Measurements from ENCODE around the gene FAM200C.

FAM200C gene

DNA sequence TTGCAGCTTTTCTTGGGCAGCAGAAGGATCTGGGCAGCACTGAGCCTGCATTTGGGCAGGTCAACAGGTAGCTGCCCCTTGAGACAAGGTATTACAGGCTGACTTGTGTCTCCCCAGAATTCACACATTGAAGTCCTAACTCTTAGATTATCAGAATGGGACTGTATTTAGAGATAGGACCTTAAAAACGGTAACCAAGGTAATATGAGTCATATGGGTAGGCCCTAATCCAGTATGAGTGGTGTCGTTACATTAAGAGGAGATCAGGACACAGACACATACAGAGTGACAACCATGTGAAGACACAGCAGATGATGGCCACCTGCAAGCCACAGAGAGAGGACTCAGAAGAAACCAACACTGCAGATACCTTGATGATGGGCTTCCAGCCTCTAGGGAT, 32.6 kb downstream of the FAM200C start:
- DNase-seq (ENCODE audit: low read depth) = no peak

- no peak for DNase-seq (ENCODE audit: low read depth)
Observed at GRCh38 chr5:160366230-160366629, 33.6 kb downstream of the FAM200C start.

DNA sequence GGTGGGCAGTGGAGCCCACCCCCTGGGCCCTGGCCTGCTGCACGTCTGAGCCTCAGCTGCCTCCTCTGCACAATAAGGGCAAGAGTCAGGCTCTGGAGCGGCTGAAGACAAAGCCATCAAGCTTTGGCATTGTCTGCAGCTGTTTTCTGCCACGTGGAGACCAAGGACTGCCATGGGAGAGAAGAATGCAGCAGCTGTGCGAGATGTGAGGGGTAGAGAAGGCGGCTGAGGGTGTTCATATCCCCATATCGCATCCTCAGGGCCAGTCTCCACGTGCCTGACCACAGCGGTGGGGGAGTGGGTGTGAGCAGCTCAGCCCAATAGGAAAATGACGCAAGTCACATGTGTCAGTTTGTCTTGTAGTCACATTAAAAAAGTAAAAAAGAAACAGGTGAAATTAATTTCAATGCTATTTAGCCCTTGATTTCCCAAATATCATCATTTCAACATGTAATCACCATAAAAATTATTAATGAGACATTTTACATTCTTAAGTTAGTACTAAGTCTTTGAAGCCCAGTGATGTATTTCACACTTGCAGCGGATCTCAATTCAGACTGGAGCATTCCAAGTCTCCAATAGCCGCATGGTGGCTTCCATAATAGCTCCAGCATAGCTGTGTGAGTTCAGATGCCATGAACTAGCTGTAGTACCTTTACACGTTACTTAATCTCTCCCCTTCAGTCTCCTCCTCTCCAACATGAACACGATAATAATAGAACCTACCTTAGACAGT, 36.0 kb downstream of the FAM200C start:
- no peak for DNase-seq (ENCODE audit: low read depth)

GRCh38 chr5:160363211-160363610, 36.6 kb downstream of the FAM200C start:
- DNase-seq (ENCODE audit: low read depth) = no peak

DNA sequence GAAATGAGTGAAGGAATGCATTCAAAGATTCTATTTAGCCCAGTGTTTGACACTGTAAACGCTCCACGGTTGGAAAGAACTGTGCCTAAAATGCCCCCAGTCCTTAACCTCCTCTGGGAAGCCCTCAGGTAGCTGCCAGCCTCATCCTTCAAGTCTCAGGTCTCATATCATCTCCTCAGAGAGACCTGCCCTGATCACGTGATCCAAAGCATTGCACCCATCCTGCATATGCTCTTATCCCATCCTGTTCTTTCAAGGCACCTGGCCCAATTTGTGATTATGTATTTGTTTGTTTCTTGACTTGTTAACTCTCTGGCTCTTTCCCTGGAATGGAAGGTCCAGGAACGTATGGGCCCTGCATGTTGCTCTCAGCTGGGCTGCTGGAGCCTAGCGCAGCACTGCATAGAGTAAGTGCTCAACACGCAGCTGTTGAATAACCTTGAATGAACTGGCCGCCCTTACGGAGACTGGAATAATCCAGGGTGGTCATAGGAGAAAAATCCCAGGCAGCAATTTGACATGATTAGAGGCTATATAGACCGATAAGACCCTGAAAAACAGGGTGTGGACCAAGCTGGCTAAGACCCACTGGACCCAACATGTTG, 38.1 kb downstream of the FAM200C start:
- no peak for DNase-seq (ENCODE audit: low read depth)

GRCh38 chr5:160360310-160360709, 39.5 kb downstream of the FAM200C start:
- DNase-seq (ENCODE audit: low read depth) = no peak

DNA sequence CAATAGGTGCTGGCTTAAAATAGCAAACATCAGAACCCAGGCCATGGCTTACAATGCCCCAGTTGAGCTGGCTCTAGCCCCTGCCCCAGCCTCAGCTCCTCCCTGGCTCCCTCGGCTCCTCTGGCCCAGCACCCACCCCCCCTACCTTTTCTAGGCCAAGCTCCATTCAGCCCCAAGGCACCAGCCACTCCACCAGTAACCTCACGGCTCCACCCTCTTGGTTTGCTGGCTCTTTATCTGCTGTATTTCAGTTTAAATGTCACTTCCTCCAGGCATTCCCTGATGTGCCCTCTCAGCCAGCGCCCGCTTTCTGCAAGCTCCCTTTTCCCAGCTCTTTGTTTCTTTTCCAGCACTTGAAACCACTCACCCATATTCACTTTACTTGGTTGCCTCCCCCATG, 40.0 kb downstream of the FAM200C start:
- DNase-seq (ENCODE audit: low read depth) = no peak

DNA sequence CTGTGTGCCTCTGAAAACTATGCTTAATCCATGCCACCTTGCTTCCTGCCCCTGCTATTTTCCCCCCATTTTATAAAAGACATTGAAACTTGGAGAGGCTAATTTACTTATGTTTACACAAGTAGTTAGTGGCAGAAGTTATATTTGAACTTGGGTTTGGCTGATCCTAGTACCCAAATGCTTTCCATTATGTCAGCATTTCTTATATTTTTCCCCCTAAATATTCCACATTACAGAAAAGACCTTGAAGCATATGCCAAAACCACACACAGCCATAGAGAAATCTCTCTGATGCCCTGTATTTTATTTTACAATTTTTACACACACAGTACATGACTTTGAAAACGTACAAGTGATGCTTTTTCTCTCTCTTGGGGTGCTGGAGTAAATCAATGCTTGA, 40.6 kb downstream of the FAM200C start:
- DNase-seq (ENCODE audit: low read depth) = no peak

- no peak for DNase-seq (ENCODE audit: low read depth)
Observed at GRCh38 chr5:160357861-160358411, 41.9 kb downstream of the FAM200C start.

- no peak for DNase-seq (ENCODE audit: low read depth)
Observed at GRCh38 chr5:160357394-160357793, 42.5 kb downstream of the FAM200C start.

- no peak for DNase-seq (ENCODE audit: low read depth)
Observed at GRCh38 chr5:160356550-160357347, 43.1 kb downstream of the FAM200C start.

DNA sequence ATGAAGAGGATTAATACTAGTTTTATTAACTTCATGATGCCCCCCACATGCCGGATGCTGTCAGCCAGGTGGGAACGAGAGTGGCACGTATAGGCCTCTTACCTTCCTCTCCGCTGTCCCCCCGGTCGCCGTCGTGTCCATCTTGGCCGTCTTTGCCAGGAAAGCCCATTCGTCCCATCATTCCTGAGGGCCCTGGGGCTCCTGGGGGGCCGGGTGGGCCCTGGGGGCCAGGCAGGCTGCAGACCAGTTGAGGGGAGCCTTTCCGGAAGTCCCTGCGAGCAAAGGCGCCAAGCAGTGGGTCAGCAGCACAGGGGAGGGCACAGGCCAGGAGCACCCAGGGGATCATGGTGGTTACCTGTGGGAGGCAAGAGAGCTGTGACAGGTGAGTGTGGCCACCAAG, 45.2 kb downstream of the FAM200C start:
- no peak for DNase-seq (ENCODE audit: low read depth)

DNA sequence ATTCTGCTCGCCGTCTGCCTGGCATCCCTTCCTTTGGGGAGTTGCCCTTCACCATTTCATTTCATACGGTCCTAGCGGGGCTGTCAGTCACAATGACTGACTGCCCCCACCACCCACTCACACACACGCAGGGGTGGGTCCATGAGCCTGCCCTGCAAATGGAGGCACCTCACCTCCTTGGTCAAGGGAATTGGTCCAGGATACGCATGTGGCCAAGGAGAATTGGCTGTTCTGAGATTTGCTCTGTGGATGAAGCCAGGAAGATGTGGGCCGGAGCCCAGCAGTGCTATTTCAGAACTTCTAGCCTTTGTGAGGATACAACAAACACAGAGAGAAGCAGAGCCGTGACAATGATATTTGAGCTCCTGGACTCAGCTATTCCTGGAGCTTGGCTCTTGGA, 46.5 kb downstream of the FAM200C start:
- DNase-seq (ENCODE audit: low read depth) = no peak

GRCh38 chr5:160352308-160352707, 47.5 kb downstream of the FAM200C start:
- DNase-seq (ENCODE audit: low read depth) = no peak

- DNase-seq (ENCODE audit: low read depth) = no peak
Observed at GRCh38 chr5:160349935-160350303, 49.9 kb downstream of the FAM200C start.

- no peak for DNase-seq (ENCODE audit: low read depth)
Observed at GRCh38 chr5:160349249-160349934, 50.5 kb downstream of the FAM200C start.

DNA sequence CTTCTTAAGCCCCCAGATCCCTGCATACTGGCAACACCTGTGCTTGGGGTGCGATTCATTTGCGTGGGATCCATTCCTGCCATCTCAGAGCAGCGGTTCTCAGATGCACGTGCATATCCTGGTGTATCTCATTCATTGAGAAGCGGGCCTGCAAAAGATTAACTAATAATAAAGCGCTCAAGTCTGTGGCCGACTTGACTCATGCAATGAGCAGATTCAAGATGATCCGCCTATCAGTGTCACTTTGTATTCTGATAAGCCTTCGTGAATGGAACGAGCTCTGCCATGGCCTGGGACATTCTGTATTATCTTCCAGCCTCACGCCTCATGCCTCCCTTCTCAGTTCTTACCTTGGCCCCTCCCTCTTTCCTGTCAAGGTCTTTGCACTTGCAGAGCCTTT, 51.8 kb downstream of the FAM200C start:
- no peak for DNase-seq (ENCODE audit: low read depth)

GRCh38 chr5:160347448-160347847, 52.4 kb downstream of the FAM200C start:
- DNase-seq (ENCODE audit: low read depth) = no peak

Data from activated T-helper 1 cell treated with Interleukin-2 at 50 U/mL for 16 hours (primary cell).